Activated CD4-positive, alpha-beta T cell treated with anti-CD3 and anti-CD28 coated beads for 4 hours (primary cell): ENCODE measurements around the gene CCND2.

Experiments
- DNase-seq, 2 donors: peaks; one replicate each; pipeline ENCODE4 v3.0.0-alpha.2; 2020

CCND2 gene

GRCh38 chr12:4293299-4293965 is 19.9 kb downstream of the CCND2 start:
- peak; percentile 28 to 32 for DNase-seq

DNA sequence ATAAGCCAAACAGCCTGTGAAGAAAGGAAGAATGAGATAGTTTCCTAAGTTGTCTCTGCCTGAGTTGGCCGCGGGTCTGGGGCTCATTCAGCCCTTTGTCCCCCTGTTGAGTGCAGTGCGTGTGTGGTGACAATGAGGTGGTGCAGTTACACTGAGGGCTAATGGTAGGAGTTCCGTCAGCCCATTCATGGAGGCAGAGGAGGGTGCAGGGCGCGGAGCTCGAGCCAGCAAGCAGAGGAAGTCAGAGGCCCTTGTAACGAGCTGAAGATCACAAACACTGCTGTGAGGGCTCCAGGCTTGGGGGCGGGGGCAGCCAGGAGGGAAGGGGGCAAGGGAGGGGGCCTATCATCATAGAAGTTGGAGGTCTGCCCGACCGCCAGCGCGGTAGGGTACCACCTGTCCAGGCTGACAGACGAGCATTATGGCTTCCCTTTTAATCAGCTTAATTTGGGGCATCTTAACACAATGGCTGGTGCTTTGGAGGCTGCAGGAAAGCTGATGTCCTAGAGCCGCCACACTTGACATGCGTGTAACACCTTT is 20.5 kb downstream of the CCND2 start:
- DNase-seq, result no peak

GRCh38 chr12:4296751-4297150 is 23.2 kb downstream of the CCND2 start:
- no peak for DNase-seq

DNA sequence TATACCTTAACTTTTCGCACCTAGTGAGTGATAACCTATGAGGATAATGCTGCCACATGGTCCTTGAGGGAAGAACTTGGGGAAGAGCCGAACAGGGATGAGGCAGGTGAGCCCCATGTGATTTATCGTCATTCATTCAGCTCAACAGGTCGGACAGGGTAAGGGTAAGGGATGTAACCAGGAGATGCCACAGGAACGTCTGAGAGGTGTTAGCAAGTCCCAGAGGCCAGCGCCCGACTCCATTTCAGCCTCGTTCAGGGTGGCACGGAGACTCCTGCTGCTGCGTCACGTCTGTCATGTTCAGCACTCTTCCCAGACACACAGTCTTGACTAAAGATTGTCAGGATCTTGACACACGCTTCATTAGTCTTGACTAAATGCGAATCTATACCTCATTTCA is 24.1 kb downstream of the CCND2 start:
- no peak for DNase-seq

DNA sequence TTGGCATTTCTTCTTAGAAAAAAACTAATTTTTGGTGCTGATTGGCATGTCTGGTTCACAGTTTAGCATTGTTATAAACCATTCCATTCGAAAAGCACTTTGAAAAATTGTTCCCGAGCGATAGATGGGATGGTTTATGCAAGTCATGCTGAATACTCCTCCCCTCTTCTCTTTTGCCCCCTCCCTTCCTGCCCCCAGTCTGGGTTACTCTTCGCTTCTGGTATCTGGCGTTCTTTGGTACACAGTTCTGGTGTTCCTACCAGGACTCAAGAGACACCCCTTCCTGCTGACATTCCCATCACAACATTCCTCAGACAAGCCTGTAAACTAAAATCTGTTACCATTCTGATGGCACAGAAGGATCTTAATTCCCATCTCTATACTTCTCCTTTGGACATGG is 27.3 kb downstream of the CCND2 start:
- no peak for DNase-seq

GRCh38 chr12:4301932-4302501 is 28.5 kb downstream of the CCND2 start:
- DNase-seq, result no peak

- no peak for DNase-seq
These were observed 29.3 kb downstream of the CCND2 start for GRCh38 chr12:4302881-4303280.

GRCh38 chr12:4303750-4304149 is 30.2 kb downstream of the CCND2 start:
- DNase-seq, result no peak

GRCh38 chr12:4307593-4308333 is 34.2 kb downstream of the CCND2 start:
- no peak for DNase-seq

- DNase-seq, result no peak
These were observed 34.9 kb downstream of the CCND2 start for GRCh38 chr12:4308334-4308950.

DNA sequence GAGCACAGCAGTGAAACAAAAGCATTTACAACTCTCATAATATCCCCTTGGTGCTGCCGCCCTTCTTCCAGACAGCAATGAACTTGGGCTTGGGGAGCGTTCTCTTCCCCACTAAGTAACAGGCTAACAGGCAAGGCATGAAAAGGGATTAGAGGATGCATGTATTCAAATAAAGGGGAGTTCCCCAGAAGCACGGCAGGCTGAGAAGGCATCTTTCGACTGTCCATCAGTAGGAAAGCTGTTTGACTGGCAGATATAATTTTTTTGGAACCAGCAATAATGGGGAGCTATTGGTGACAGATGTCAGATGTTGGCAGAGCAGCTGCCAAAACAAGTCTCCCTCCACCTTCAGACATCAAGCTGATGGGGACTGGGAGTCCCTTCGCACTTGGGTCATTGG is 38.2 kb downstream of the CCND2 start:
- no peak for DNase-seq

DNA sequence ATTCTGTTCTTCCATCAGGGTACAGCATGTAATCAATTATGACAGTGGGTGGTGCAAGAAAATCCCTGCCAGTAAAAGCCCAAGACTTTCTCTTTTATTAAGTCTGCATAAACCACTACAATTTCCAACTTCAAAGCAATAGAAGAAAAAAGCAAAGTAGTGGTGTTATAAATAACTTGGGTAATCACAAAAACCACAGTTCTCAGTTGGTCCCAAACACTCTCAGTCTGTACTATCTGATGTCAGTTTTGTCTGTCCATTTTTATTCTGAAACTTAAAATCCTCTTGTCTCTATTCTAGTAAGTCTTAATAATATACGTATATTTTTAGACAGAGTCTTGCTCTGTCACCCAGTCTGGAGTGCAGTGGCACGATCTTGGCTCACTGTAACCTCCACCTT is 38.7 kb downstream of the CCND2 start:
- no peak for DNase-seq

DNA sequence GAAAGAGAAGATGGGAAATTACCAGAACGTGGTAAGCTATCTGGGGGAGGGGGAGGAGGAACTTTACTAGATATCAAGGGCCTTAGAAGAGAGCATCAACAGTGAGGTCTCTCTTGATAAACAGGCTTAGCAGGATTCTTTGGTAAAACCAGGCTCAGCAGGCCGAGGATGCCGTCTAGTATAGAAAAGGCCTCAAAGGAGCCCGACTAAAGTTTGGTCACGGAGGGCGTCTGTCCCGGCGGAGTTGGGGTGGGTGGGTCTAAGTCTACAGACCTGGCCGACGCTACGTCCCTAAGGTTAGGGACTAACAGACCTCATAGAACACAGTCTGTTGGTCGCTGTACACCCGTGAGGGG is 46.9 kb downstream of the CCND2 start:
- DNase-seq, result no peak

- DNase-seq, result peak; percentile 82 to 88
These were observed 47.5 kb downstream of the CCND2 start, which contains the start of gene TIGAR for GRCh38 chr12:4320853-4321701. TIGAR (plus strand) TSS chr12:4321213; CDS start chr12:4321272, 59 bp downstream.

GRCh38 chr12:4322726-4323125 is 49.2 kb downstream of the CCND2 start:
- DNase-seq, result no peak
